Retinal pigment epithelial cell (primary cell): Measurements from ENCODE around the gene VPS51.

Experiments
- DNase-seq: peaks from one replicate; pipeline ENCODE4 v3.0.0-alpha.2; 2010; ENCODE audit warnings: low read depth
- H3K4me3 ChIP-seq: 2 replicates; pipeline ENCODE4 v1.5.1; 2011; ENCODE audit warnings: mild to moderate bottlenecking, low read length, control low read depth, moderate library complexity
- CTCF ChIP-seq: conservative IDR thresholded peaks from 2 replicates; pipeline ENCODE4 v1.5.1; 2011; ENCODE audit warnings: low read depth, low read length, control low read depth, inconsistent platforms

Gene VPS51

GRCh38 chr11:65152122-65152521, 56.1 kb downstream of the VPS51 start:
- no peak overlapping the region for H3K4me3 ChIP-seq
- DNase-seq = no peak
- no peak for TF ChIP-seq CTCF

- no peak overlapping the region for H3K4me3 ChIP-seq
- no peak for DNase-seq
- no peak for TF ChIP-seq CTCF
Observed at GRCh38 chr11:65156256-65156655, 60.2 kb downstream of the VPS51 start.

- H3K4me3 ChIP-seq = no peak overlapping the region
- DNase-seq = no peak
- no peak for TF ChIP-seq CTCF
Observed at GRCh38 chr11:65156926-65157325, 60.9 kb downstream of the VPS51 start.

GRCh38 chr11:65157336-65157735, 61.3 kb downstream of the VPS51 start:
- TF ChIP-seq CTCF = no peak
- no peak for DNase-seq
- no peak overlapping the region for H3K4me3 ChIP-seq

GRCh38 chr11:65159012-65159411, 63.0 kb downstream of the VPS51 start:
- no peak overlapping the region for H3K4me3 ChIP-seq
- no peak for DNase-seq
- TF ChIP-seq CTCF = no peak

GRCh38 chr11:65160643-65161042, 64.6 kb downstream of the VPS51 start:
- no peak for TF ChIP-seq CTCF
- H3K4me3 ChIP-seq = no peak overlapping the region
- no peak for DNase-seq
